OCI-LY3 (cell line): Measurements from ENCODE around the gene RPL41.
"Not testable (repeated sequence)": the region's sequence is repeated elsewhere in the genome, so short reads cannot be mapped to it uniquely, and the experiment has no call there.

Experiments used
- H2AFZ ChIP-seq: fragments of 200-600, 300-600 bp; shearing (Covaris generic); 2 replicates; pipeline ENCODE4 v1.6.0; 2014; ENCODE audit warnings: antibody characterized with exemption, low read depth, low read length
- H3K27ac ChIP-seq: fragments of 200-600, 300-600 bp; sonication (generic); 2 replicates; pipeline ENCODE4 v1.5.1; 2014; ENCODE audit warnings: mild to moderate bottlenecking, low read length, moderate library complexity, mixed read lengths
- H3K27me3 ChIP-seq: fragments of 200-600, 300-600 bp; sonication (generic); 2 replicates; pipeline ENCODE4 v1.6.1; 2014; ENCODE audit warnings: low read depth, low read length, mixed read lengths
- H3K36me3 ChIP-seq: fragments of 200-600, 300-600 bp; sonication (generic); replicated peaks from 2 replicates; pipeline ENCODE3; 2014; ENCODE audit warnings: low read depth, low read length, mixed read lengths
- H3K4me1 ChIP-seq: fragments of 300-600, 200-600 bp; sonication (generic); 2 replicates; pipeline ENCODE4 v1.6.1; 2014; ENCODE audit warnings: low read length, mixed read lengths
- H3K4me2 ChIP-seq: fragments of 200-600, 300-600 bp; sonication (generic); 2 replicates; pipeline ENCODE4 v1.6.1; 2014; ENCODE audit warnings: low read length, mixed read lengths
- H3K4me3 ChIP-seq: fragments of 300-600, 200-600 bp; sonication (generic); 2 replicates; pipeline ENCODE4 v1.5.1; 2014; ENCODE audit warnings: antibody characterized with exemption, mild to moderate bottlenecking, low read length, moderate library complexity
- H3K79me2 ChIP-seq: fragments of 300-600, 200-600 bp; shearing (Covaris generic); 2 replicates; pipeline ENCODE4 v1.6.1; 2014; ENCODE audit warnings: mild to moderate bottlenecking, low read length, mixed read lengths
- H3K9ac ChIP-seq: fragments of 300-600, 200-600 bp; shearing (Covaris generic); 2 replicates; pipeline ENCODE4 v1.6.0; 2014; ENCODE audit warnings: mild to moderate bottlenecking, low read length, moderate library complexity
- H3K9me3 ChIP-seq: fragments of 200-600, 300-600 bp; shearing (Covaris generic); 2 replicates; pipeline ENCODE4 v1.6.1; 2014; ENCODE audit warnings: low read length, mixed read lengths; ENCODE audit not compliant: insufficient read depth
- H4K20me1 ChIP-seq: fragments of 200-600, 300-600 bp; sonication (generic); 2 replicates; pipeline ENCODE4 v1.6.1; 2016; ENCODE audit warnings: low read length, mixed read lengths; ENCODE audit not compliant: insufficient read depth
- CTCF ChIP-seq: fragments of 200-600, 300-600 bp; sonication (generic); IDR thresholded peaks from 2 replicates; pipeline ENCODE4 v1.5.1; 2014; ENCODE audit warnings: antibody characterized with exemption, low read length, low read depth
- EZH2phosphoT487 ChIP-seq: fragments of 200-600 bp; shearing (Covaris generic); IDR thresholded peaks from 2 replicates; pipeline ENCODE4 v1.6.1; 2018; ENCODE audit warnings: antibody characterized with exemption, mixed run types, low read depth

Gene RPL41

GRCh38 chr12:56114084-56114483 is 2.3 kb upstream of the RPL41 start:
- H3K79me2 ChIP-seq = peaks cover 19% of the 10 kb centered on the region
- no peak overlapping the region for H2AFZ ChIP-seq
- no peak overlapping the region for H3K9ac ChIP-seq
- no peaks in the 10 kb centered on the region for H3K9me3 ChIP-seq
- H3K27ac ChIP-seq = no peak overlapping the region; the same call in 1 of the 2 replicates
- H3K4me1 ChIP-seq = peaks cover 10% of the 10 kb centered on the region
- no peak overlapping the region for H3K4me3 ChIP-seq
- peaks cover 44% of the 10 kb centered on the region for H3K36me3 ChIP-seq
- TF ChIP-seq EZH2phosphoT487 (no peak), CTCF (no peak)
- H3K27me3 ChIP-seq = no peaks in the 10 kb centered on the region
- H4K20me1 ChIP-seq = no peaks in the 10 kb centered on the region
- H3K4me2 ChIP-seq = no peak overlapping the region

GRCh38 chr12:56115329-56115728 is 1.1 kb upstream of the RPL41 start:
- no peaks in the 10 kb centered on the region for H4K20me1 ChIP-seq
- peak overlapping the region; percentile 87 for H3K27ac ChIP-seq
- peak overlapping the region; percentile 71 for H3K4me2 ChIP-seq
- H3K9me3 ChIP-seq = no peaks in the 10 kb centered on the region
- H3K4me3 ChIP-seq = peak overlapping the region; percentile 89
- H3K79me2 ChIP-seq = peaks cover 21% of the 10 kb centered on the region
- H3K36me3 ChIP-seq = peaks cover 36% of the 10 kb centered on the region
- TF ChIP-seq CTCF = no peak
- TF ChIP-seq EZH2phosphoT487 = no peak
- 0 out of 2 replicates have a peak overlapping the region, but pooled peaks have one; percentile 45 for H2AFZ ChIP-seq
- H3K9ac ChIP-seq = peak overlapping the region; percentile 96
- H3K4me1 ChIP-seq = peaks cover 18% of the 10 kb centered on the region
- H3K27me3 ChIP-seq = no peaks in the 10 kb centered on the region

GRCh38 chr12:56117082-56117706 is 761 bp downstream of the RPL41 start:
- peak overlapping the region; percentile 89 for H3K4me3 ChIP-seq
- H3K36me3 ChIP-seq = peaks cover 26% of the 10 kb centered on the region
- H3K9me3 ChIP-seq, H3K27me3 ChIP-seq, H4K20me1 ChIP-seq, H2AFZ ChIP-seq: not testable (repeated sequence)
- peaks cover 21% of the 10 kb centered on the region for H3K79me2 ChIP-seq
- peak overlapping the region; percentile 87 for H3K27ac ChIP-seq
- peaks cover 18% of the 10 kb centered on the region for H3K4me1 ChIP-seq
- H3K4me2 ChIP-seq = peak overlapping the region; percentile 77
- peak overlapping the region; percentile 96 for H3K9ac ChIP-seq

- Histone ChIP-seq H3K27me3 (no peaks in the 10 kb centered on the region), H3K27ac (peak within 1 kb of the TSS; percentile 87), H3K4me3 (peak within 1 kb of the TSS; percentile 89), H3K9ac (peak within 1 kb of the TSS; percentile 96), H3K4me2 (peak within 1 kb of the TSS; percentile 77), H3K4me1 (peaks cover 18% of the 10 kb centered on the region), H3K36me3 (peaks cover 21% of the 10 kb centered on the region), H4K20me1 (no peaks in the 10 kb centered on the region), H3K9me3 (no peaks in the 10 kb centered on the region), H2AFZ (no peak within 1 kb of the TSS), H3K79me2 (peaks cover 21% of the 10 kb centered on the region)
- TF ChIP-seq CTCF (peak; percentile 39), EZH2phosphoT487 (no peak)
Measured at GRCh38 chr12:56117778-56118687, 1.6 kb downstream of the RPL41 start, which contains the start of gene ZC3H10. Gene ZC3H10, plus strand, starts transcription at chr12:56118266. Its CDS starts 2,297 bp downstream, at chr12:56120563.
